ENCODE data around the gene SYCP3. TPM values are rescaled to one million over a fixed set of nuclear protein-coding genes. Genes with fewer than 3 reads are reported as not detected.

SYCP3 gene
- total and polyA plus RNA-seq, 2 of the 13 experiments (the other 11 are each of a cell fraction or from before 2014, with no cell fraction given): not detected

DNA sequence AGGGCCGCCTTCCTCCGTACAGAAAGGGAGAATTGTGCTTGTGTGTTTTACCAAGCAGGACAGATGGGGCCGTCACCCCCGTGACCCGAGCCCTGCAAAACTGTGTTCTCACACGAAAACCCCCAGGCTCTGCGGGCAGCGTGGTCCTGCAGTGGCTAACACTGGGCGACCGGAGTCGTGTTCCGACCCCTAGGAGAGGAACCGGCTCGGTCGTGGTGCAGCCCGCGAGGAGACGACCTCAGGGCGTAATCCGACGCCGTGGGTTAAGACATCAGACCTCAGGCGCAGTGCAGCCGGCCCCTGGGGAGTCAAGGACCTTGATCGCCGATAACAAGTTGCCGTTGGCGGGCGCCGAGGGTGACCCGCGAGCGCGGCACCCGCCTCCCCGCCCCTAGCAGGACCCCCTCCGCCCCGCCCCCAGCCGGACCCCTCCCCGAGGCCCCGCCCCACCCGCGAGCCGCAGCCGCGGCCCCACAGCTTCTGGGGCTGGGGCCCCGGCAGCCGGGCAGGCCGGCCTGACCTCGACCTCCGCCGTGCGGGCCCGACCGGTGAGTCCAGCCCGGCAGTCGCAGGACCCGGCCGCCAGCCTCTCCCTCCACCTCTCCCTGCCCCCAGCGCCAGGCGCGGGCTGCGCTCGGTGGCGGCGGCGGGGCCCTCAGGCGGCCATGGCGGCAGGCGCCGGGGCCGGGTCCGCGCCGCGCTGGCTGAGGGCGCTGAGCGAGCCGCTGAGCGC lies 41.9 kb downstream of the SYCP3 start, which contains the start of gene CHPT1 (continued):
- TF ChIP-seq, protein P1, sequence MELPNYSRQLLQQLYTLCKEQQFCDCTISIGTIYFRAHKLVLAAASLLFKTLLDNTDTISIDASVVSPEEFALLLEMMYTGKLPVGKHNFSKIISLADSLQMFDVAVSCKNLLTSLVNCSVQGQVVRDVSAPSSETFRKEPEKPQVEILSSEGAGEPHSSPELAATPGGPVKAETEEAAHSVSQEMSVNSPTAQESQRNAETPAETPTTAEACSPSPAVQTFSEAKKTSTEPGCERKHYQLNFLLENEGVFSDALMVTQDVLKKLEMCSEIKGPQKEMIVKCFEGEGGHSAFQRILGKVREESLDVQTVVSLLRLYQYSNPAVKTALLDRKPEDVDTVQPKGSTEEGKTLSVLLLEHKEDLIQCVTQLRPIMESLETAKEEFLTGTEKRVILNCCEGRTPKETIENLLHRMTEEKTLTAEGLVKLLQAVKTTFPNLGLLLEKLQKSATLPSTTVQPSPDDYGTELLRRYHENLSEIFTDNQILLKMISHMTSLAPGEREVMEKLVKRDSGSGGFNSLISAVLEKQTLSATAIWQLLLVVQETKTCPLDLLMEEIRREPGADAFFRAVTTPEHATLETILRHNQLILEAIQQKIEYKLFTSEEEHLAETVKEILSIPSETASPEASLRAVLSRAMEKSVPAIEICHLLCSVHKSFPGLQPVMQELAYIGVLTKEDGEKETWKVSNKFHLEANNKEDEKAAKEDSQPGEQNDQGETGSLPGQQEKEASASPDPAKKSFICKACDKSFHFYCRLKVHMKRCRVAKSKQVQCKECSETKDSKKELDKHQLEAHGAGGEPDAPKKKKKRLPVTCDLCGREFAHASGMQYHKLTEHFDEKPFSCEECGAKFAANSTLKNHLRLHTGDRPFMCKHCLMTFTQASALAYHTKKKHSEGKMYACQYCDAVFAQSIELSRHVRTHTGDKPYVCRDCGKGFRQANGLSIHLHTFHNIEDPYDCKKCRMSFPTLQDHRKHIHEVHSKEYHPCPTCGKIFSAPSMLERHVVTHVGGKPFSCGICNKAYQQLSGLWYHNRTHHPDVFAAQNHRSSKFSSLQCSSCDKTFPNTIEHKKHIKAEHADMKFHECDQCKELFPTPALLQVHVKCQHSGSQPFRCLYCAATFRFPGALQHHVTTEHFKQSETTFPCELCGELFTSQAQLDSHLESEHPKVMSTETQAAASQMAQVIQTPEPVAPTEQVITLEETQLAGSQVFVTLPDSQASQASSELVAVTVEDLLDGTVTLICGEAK (IDR thresholded peaks at IDR 0.05): no peak
- TF ChIP-seq, protein P1 (CRISPR knock-in tag; IDR thresholded peaks at IDR 0.05): no peak; the same call in 1 of the 2 replicates
- TF ChIP-seq, protein P2, sequence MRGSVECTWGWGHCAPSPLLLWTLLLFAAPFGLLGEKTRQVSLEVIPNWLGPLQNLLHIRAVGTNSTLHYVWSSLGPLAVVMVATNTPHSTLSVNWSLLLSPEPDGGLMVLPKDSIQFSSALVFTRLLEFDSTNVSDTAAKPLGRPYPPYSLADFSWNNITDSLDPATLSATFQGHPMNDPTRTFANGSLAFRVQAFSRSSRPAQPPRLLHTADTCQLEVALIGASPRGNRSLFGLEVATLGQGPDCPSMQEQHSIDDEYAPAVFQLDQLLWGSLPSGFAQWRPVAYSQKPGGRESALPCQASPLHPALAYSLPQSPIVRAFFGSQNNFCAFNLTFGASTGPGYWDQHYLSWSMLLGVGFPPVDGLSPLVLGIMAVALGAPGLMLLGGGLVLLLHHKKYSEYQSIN (CRISPR knock-in tag; IDR thresholded peaks at IDR 0.05; ENCODE audit: borderline replicate concordance): no peak
- TF ChIP-seq, protein P3, sequence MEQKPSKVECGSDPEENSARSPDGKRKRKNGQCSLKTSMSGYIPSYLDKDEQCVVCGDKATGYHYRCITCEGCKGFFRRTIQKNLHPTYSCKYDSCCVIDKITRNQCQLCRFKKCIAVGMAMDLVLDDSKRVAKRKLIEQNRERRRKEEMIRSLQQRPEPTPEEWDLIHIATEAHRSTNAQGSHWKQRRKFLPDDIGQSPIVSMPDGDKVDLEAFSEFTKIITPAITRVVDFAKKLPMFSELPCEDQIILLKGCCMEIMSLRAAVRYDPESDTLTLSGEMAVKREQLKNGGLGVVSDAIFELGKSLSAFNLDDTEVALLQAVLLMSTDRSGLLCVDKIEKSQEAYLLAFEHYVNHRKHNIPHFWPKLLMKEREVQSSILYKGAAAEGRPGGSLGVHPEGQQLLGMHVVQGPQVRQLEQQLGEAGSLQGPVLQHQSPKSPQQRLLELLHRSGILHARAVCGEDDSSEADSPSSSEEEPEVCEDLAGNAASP (CRISPR knock-in tag; IDR thresholded peaks at IDR 0.05; ENCODE audit: borderline replicate concordance): peak; percentile 76; the same call in 1 of the 2 replicates
- TF ChIP-seq ZNF274 (CRISPR knock-in tag; IDR thresholded peaks at IDR 0.05): 0 out of 2 replicates have a peak, but pooled peaks have one; percentile 42
- no peak; the same call in 1 of the 2 replicates for TF ChIP-seq NPAS2 (CRISPR knock-in tag; IDR thresholded peaks at IDR 0.05; ENCODE audit: borderline replicate concordance)
- TF ChIP-seq, protein P4, sequence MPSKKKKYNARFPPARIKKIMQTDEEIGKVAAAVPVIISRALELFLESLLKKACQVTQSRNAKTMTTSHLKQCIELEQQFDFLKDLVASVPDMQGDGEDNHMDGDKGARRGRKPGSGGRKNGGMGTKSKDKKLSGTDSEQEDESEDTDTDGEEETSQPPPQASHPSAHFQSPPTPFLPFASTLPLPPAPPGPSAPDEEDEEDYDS (CRISPR knock-in tag; IDR thresholded peaks at IDR 0.05): 0 out of 2 replicates have a peak, but pooled peaks have one; percentile 13
- no peak for TF ChIP-seq PAF1 (CRISPR knock-in tag; IDR thresholded peaks at IDR 0.05)
- TF ChIP-seq ZNF282 (IDR thresholded peaks at IDR 0.05; ENCODE audit: partially characterized antibody): no peak
- no peak for TF ChIP-seq THYN1 (CRISPR knock-in tag; IDR thresholded peaks at IDR 0.05; ENCODE audit: borderline replicate concordance, low read depth)
- no peak for TF ChIP-seq ZSCAN30 (CRISPR knock-in tag; IDR thresholded peaks at IDR 0.05)
- TF ChIP-seq, protein P5, sequence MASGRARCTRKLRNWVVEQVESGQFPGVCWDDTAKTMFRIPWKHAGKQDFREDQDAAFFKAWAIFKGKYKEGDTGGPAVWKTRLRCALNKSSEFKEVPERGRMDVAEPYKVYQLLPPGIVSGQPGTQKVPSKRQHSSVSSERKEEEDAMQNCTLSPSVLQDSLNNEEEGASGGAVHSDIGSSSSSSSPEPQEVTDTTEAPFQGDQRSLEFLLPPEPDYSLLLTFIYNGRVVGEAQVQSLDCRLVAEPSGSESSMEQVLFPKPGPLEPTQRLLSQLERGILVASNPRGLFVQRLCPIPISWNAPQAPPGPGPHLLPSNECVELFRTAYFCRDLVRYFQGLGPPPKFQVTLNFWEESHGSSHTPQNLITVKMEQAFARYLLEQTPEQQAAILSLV (CRISPR knock-in tag; IDR thresholded peaks at IDR 0.05; ENCODE audit: borderline replicate concordance): no peak
- TF ChIP-seq KLF13 (CRISPR knock-in tag; IDR thresholded peaks at IDR 0.05): no peak
- peak; percentile 51; the same call in 1 of the 2 replicates for TF ChIP-seq FOSL2 (CRISPR knock-in tag; IDR thresholded peaks at IDR 0.05)
- TF ChIP-seq NR3C1 (CRISPR knock-in tag; IDR thresholded peaks at IDR 0.05): no peak
- no peak for TF ChIP-seq ZNF101 (CRISPR knock-in tag; IDR thresholded peaks at IDR 0.05; ENCODE audit: borderline replicate concordance, low read depth)
